Natural killer cell treated with Interleukin-12 subunit alpha and Interleukin-12 subunit beta and Interleukin-15 and Interleukin-18, amount 100 ng/mL, for 72 hours (primary cell): ENCODE measurements around the gene EFNA5. TPM values are rescaled to one million over a fixed set of nuclear protein-coding genes. Genes with fewer than 3 reads are reported as not detected.

Experiments used
- ATAC-seq, 2 donors: fragments of 150-1000 bp; cut with Tn5 transposase in 1 of 2; sonication (Bioruptor Pico), chemical (Tn5 transposase) in 1 of 2; 2 replicates each; pipeline ENCODE4 v1.10.0; 2021
- DNase-seq: peaks from one replicate; pipeline ENCODE4 v3.0.0; 2022; ENCODE audit warnings: low spot score
- H3K27ac Mint-ChIP-seq, 2 donors: 1 replicate in 1 of 2; 2 replicates in 1 of 2; pipeline ENCODE4 v1.8.0; 2022; ENCODE audit warnings: mixed read lengths in 2 of 2, mild to moderate bottlenecking in 1 of 2, moderate library complexity in 1 of 2
- H3K27me3 Mint-ChIP-seq, 2 donors: 1 replicate in 1 of 2; 2 replicates in 1 of 2; pipeline ENCODE4 v1.8.0; 2022; ENCODE audit warnings: mixed read lengths in 2 of 2
- H3K36me3 Mint-ChIP-seq: one replicate; pipeline ENCODE4 v1.8.0; 2022; ENCODE audit warnings: mixed read lengths
- H3K4me1 Mint-ChIP-seq, 2 donors: 1 replicate in 1 of 2; 2 replicates in 1 of 2; pipeline ENCODE4 v1.8.0; 2022; ENCODE audit warnings: low read depth in 2 of 2, mixed read lengths in 2 of 2, mild to moderate bottlenecking in 1 of 2
- H3K4me3 Mint-ChIP-seq: one replicate; pipeline ENCODE4 v1.8.0; 2022; ENCODE audit warnings: mixed read lengths
- H3K9me3 Mint-ChIP-seq: 2 replicates; pipeline ENCODE4 v1.8.0; 2022; ENCODE audit warnings: mixed read lengths
- total RNA-seq, 2 donors: library from RNA; stranded (reverse); gene quantifications; one replicate each; pipeline ENCODE4 v1.2.3, GENCODE V29; 2022

Gene EFNA5
- total RNA-seq, 2 donors from 2014 or later, result 1.2 to 2.2 TPM

DNA sequence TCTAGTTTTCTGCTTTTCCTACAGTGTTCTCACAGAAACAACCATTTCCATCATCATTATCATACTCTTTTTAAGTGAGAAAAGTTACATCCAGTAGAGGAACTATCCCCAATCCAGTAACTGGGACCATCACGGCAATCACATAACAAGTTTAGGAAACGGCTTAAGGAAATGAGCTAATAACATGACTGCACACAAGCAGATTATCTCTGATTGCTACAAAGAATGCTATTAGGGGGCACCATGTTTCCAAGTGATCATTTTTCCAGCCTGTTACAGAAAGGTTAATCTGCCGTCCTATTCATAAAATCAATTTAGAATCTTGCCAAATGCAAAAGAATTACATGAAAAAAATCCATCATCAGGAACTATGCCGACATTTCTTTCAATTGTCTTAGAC, 94.6 kb downstream of the EFNA5 start:
- Mint-ChIP-seq H3K27ac (no peak overlapping the region), H3K27me3 (peaks cover 0 to 3% of the 10 kb centered on the region in 2 donors), H3K36me3 (no peaks in the 10 kb centered on the region), H3K4me1 (peaks cover 9 to 11% of the 10 kb centered on the region in 2 donors), H3K4me3 (no peak overlapping the region), H3K9me3 (no peaks in the 10 kb centered on the region)
- DNase-seq, result no peak
- no peak for ATAC-seq

DNA sequence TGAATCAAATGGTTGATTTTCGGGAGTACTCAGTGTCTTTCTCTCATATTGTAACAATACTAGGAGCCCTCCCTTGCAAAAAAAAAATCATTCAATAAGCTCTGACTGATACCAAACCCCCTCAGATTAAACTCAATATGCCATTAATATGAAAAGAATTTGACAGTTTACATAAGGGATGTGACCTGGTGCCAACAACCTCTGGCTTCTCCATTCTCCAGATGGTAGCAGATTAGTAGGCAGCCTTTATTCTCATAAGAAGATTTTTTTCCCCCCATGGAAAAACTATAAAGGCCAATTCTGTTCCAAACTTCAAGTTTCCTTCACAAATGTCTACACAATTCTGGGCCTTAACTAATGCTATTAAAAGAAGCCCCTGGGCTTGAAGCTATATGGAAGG, 96.5 kb downstream of the EFNA5 start:
- Mint-ChIP-seq H3K9me3 (no peaks in the 10 kb centered on the region), H3K4me1 (peaks cover 18 to 23% of the 10 kb centered on the region in 2 donors), H3K4me3 (no peak overlapping the region), H3K36me3 (no peaks in the 10 kb centered on the region), H3K27ac (peak overlapping the region in 1 of 2 donors; percentile 47), H3K27me3 (no peaks in the 10 kb centered on the region)
- no peak for ATAC-seq
- DNase-seq, result no peak

DNA sequence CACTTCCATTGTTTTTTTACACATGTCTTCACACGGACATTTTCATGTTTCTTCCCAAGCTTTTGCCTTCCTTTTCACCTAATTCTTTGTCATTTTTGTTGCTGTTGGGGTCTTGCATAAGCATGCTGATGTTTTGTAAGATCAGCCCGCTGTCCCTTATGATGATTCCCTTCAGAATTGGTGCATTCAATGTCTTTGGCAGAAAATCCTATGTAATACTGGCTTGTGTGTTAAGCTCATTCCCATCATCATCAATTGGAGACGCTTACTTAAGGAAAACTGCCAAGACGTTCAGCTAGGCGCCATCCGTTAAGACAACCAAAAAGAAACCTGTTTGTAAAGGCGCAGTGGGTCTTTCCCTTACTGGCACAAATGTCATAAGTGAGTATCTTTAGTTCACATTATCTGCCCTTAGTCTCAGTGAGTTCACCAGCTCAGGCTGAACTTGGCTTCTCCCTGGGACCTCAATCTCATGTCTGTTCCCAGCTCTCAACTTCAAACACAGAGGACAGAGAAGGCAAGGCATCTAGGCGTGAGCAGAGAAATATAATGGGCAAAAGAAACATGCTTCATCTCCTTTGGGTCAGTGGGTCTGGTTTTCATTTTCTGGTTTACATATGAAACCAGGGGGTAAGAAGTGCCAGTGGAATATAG, 97.9 kb downstream of the EFNA5 start:
- Mint-ChIP-seq H3K4me3 (peak overlapping the region; percentile 43), H3K9me3 (no peaks in the 10 kb centered on the region), H3K4me1 (peaks cover 22 to 23% of the 10 kb centered on the region in 2 donors), H3K27ac (peak overlapping the region in 1 of 2 donors; percentile 36), H3K27me3 (no peaks in the 10 kb centered on the region), H3K36me3 (no peaks in the 10 kb centered on the region)
- ATAC-seq, result no peak
- DNase-seq, result no peak

DNA sequence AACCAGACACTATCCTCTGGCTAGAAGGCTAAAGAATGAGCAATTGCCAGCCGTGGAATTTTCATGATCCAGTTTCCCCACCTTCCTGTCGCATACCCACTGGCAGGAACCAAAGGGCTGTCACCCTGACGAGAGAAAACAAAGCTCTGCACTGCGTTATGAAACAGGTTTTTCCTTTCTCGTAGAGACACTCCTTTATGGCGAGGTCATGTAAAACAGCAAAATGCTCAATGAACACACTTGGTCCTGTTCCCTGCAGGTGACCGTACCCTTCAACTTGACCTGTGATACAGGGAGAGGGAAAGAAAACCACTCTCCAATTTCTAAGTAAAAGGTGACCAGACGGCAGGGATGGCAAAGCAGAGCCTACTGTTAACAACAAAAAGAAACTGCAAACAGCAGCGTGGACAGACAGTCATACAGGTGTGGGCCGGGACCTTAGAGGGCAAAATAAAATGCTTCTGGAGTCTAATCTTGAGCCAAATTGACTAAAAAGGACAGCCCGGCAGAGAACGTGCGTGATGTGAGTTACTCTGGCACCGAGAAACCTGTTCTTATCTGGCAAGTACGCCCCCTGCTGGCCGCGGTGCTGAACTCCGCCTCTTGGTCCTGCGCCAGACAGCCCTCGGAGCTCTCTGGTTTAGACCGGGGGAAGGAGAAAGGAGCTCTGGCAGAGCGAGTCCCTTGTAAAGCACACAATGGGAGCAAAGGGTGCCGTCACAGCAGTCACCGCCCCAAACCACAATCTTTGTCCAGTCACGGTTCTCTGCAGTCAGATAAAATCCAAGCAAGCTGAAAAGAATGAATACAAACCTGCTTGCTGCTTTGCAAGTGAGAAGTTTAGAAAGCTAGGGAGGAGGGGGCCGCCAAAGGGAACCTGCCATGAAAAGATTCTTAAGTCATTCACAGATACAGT, 98.9 kb downstream of the EFNA5 start:
- H3K27me3 Mint-ChIP-seq, result no peaks in the 10 kb centered on the region
- H3K4me1 Mint-ChIP-seq, result peaks cover 22 to 23% of the 10 kb centered on the region in 2 donors
- ATAC-seq (peak; percentile 83 to 87), DNase-seq (peak; percentile 92)
- no peaks in the 10 kb centered on the region for H3K9me3 Mint-ChIP-seq
- peak overlapping the region; percentile 84 to 93 for H3K27ac Mint-ChIP-seq
- H3K4me3 Mint-ChIP-seq, result peak overlapping the region; percentile 84
- no peaks in the 10 kb centered on the region for H3K36me3 Mint-ChIP-seq

DNA sequence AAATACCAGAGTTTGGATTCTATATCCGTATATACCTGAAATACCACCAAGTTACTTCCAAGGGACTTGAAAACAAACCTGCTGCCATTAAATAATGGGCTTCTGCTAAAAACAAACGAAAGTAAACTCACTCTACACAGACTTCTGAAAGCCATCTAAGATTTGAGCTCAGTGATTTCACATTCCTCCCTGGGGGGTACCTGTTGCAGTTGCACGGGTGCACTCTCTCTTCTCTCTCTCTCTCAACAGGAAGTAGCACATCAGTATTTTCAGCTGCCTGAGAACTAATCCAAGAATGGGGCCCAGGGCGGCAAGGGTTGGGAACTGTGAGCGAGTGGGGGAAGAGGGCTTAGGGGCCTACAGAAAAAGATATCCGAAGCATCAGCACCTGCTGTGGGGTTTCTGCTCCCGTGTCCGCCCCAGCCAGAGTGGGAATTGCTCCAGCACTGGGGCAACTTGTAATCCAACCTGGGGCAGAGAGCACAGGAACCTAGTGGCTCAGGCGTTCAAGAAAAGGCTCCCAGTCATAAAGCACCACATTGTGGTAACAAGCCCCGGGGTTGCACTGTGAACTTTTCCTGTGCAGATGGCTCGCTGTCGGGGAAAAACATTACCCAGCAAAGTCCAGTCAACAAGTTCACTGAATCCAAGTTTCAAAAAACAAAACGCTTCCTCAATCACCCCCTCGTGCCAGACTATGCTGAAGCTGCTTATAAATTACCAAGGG, 99.8 kb downstream of the EFNA5 start:
- H3K9me3 Mint-ChIP-seq, result no peaks in the 10 kb centered on the region
- peak; percentile 91 to 93 for ATAC-seq
- H3K36me3 Mint-ChIP-seq, result no peaks in the 10 kb centered on the region
- peak overlapping the region; percentile 84 for H3K4me3 Mint-ChIP-seq
- H3K27me3 Mint-ChIP-seq, result no peaks in the 10 kb centered on the region
- peak overlapping the region; percentile 84 to 93 for H3K27ac Mint-ChIP-seq
- H3K4me1 Mint-ChIP-seq, result peaks cover 22 to 23% of the 10 kb centered on the region in 2 donors
- DNase-seq, result peak; percentile 77

DNA sequence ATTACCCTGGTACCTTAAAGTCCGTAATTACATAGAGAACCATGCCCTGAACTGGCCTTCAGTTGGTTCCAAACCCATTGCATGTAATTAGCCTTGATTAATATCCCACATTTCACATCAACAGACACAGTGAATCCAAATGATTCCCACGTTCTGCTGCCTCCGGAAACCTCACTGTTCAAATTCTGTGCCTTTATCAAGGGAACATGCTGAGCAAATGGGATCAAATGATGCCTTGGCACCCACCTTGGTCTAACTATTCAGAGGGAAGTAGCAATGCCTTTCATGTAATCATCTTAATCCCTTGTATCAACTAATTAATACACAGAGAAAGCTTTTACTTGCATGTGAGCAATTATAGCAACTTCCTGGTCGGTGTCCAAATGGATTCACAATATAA, 100.6 kb downstream of the EFNA5 start:
- Mint-ChIP-seq H3K4me1 (peaks cover 22 to 23% of the 10 kb centered on the region in 2 donors), H3K27ac (peak overlapping the region; percentile 84 to 93), H3K36me3 (no peaks in the 10 kb centered on the region), H3K27me3 (no peaks in the 10 kb centered on the region), H3K4me3 (no peak overlapping the region), H3K9me3 (no peaks in the 10 kb centered on the region)
- DNase-seq (no peak), ATAC-seq (no peak)

DNA sequence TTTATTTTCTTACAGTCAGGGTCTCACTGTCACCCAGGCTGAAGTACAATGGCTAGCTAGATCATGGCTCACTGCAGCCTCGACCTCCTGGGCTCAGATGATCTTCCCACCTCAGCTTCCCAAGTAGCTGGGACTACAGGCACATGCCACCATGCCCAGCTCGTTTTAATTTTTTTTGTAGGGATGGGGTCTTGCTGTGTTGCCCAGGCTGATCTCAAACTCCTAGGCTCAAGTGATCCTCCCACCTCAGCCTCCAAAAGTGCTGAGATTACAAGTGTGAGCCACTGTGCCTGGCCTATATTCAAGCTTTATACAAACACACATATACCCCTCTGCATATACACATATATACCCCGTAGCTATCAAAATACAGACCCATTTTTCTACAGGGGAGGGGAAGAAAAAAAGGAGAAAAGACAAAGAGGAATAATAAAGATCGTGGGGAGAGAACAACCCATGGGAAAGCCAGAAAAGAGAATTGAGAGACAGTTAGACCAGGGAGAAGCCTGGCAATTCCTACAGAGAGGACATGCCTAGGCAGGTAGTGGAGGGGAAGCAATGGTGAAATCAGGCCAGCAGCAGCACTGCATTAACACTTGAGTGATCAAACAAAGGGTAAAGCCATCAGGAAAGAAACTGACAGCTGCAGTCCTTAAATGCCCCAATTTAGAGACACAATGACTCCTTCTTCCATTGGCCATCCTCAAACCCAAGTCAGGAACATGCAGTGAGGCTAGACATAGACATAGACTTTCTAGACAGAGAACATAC, 102.7 kb downstream of the EFNA5 start:
- ATAC-seq, result no peak
- Mint-ChIP-seq H3K9me3 (no peaks in the 10 kb centered on the region), H3K27ac (peak overlapping the region in 1 of 2 donors; percentile 21), H3K4me1 (peaks cover 23 to 26% of the 10 kb centered on the region in 2 donors), H3K27me3 (no peaks in the 10 kb centered on the region), H3K4me3 (no peak overlapping the region), H3K36me3 (no peaks in the 10 kb centered on the region)
- no peak for DNase-seq

DNA sequence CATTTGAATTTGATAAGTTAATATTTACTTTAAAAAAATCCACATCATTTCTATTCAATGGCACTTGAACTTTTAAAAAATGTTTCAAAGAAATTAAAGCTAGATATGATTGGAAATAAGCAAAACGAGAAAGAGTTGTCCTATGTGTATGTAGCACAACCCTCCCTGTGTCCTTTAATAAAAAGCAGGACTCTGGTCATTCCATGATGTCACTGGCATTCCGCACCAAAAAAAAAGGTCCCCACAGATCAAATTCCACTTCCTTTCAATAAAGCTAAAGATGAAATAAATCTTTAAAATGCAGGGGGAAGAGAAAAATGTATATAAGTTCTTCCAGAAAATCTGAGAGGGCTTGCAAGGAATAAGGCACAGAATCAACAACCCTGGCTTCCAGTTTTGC, 103.8 kb downstream of the EFNA5 start:
- no peak overlapping the region for H3K4me3 Mint-ChIP-seq
- no peak for DNase-seq
- peaks cover 20 to 23% of the 10 kb centered on the region in 2 donors for H3K4me1 Mint-ChIP-seq
- no peaks in the 10 kb centered on the region for H3K36me3 Mint-ChIP-seq
- no peak overlapping the region for H3K27ac Mint-ChIP-seq
- no peaks in the 10 kb centered on the region for H3K27me3 Mint-ChIP-seq
- no peak for ATAC-seq
- H3K9me3 Mint-ChIP-seq, result no peaks in the 10 kb centered on the region

DNA sequence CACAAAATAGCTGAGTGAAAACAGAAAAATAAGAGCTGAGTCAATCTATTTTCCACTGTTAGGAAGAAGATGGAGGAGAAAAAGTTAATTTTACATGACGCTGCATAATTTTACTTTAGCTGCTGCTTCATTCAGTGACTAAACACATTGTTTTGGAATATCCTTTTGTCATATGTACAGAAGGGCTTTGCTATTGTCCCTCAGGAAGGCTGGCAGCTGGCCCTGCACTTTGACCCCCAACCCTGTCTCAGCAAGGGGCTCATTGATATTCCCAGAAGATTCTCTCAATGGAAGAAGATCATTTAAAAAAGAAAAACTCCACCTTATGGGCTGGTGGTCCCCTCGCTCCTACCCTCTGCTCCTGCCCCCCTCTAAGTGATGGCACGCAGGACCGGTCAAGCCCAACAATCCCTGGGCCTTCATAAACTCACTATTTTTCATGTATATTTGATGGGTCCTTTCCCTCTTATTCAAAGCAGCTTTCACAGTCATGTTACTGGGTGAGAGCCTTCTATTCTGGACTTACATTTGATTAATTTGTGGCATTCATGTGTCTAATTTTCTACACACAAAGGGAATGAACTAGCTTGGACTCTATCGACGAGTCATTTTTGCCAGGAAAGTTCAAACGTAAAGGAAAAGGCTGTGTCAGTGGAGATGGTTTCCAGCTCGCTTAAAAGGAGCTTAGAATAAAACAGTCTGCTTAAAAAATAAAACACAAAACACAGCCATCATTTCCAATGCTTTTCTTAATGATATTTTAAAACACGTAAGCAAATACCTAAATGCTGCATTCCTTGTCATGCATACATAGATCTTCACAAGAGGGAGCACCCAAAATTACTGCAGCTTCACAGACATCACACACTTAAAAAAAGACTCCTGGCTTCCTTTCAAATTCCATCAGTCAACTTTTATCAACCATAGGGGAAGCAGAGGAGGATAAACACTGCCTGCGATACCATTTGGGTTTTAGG, 104.7 kb downstream of the EFNA5 start:
- Mint-ChIP-seq H3K4me3 (no peak overlapping the region), H3K36me3 (no peaks in the 10 kb centered on the region), H3K9me3 (no peaks in the 10 kb centered on the region), H3K27me3 (no peaks in the 10 kb centered on the region), H3K27ac (no peak overlapping the region), H3K4me1 (peaks cover 11 to 16% of the 10 kb centered on the region in 2 donors)
- no peak for DNase-seq
- ATAC-seq, result no peak

DNA sequence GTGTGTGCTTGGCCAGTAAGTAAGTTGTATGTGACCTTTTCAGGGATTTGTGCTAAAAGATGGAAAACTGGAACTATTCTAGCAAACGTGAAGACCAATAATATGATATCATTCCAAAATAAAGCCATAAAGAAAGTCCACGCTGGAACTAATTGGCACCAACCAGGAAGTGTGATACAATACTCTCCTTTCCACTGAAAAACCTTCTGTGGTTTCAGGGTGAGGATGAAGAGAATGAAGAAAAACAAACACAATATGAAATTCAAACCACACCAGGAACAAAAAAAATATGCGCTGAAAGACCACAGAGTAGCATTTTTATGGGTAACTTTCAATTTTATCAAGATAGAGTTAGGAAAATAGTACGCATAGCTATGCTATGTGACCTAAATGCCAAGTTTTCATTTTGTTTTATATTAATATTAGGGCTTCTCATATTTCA, 105.8 kb downstream of the EFNA5 start:
- Mint-ChIP-seq H3K9me3 (no peaks in the 10 kb centered on the region), H3K4me1 (peaks cover 5 to 13% of the 10 kb centered on the region in 2 donors), H3K27ac (no peak overlapping the region), H3K27me3 (no peaks in the 10 kb centered on the region), H3K4me3 (no peak overlapping the region), H3K36me3 (no peaks in the 10 kb centered on the region)
- no peak for ATAC-seq
- no peak for DNase-seq

DNA sequence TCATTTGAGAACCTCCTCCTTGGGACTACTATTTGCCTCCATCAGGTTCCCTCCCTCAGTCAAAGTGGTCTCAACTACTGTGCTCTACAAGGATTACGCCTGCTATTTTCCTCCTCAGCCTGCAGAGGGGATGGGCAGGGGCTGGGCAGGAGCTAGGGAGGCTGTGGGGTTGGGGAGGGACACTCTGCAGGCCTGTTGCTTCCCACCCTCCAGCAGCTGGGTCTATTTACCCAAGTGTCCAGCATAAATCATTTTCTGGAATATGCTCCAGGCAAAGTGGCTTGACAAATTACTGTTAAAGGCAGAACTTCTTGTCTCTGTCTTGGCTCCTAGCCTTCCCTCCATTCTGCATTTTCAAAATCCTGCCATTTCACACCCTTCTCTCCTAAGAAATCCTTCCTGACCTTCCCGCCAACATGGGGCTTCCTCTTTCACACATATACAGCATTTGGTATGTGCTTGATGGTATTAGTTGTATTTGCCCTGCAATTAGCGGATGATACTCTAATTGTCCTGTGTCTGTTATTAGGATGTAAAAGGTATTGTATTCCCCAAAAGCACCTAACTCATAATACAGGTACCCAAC, 106.7 kb downstream of the EFNA5 start:
- Mint-ChIP-seq H3K27me3 (no peaks in the 10 kb centered on the region), H3K4me3 (no peak overlapping the region), H3K4me1 (peaks cover 5 to 13% of the 10 kb centered on the region in 2 donors), H3K36me3 (no peaks in the 10 kb centered on the region), H3K27ac (peak overlapping the region in 1 of 2 donors; percentile 20), H3K9me3 (no peaks in the 10 kb centered on the region)
- ATAC-seq (no peak), DNase-seq (no peak)

DNA sequence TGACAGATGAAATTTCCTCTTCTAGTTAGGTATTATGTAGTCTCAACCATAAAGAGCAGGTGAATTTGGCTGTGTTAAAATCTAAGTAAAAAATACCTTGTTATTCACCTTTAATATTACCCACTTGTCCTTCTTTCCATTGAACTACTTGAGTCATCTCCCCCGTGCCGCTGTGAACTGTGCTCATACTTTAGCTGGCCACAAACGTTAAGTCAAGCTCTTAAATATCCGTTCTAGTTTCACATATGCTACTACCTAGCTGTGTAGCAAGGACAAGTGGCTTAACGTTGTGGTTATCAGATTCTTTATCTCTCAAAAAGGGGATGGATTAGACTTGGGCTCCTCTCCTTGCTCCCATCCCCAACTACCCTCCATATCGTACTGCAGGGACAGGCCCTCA, 110.4 kb downstream of the EFNA5 start:
- peak in 1 of 2 donors; percentile 24 for ATAC-seq
- H3K4me1 Mint-ChIP-seq, result peaks cover 5 to 8% of the 10 kb centered on the region in 2 donors
- H3K27ac Mint-ChIP-seq, result peak overlapping the region in 1 of 2 donors; percentile 61
- DNase-seq, result no peak
- no peaks in the 10 kb centered on the region for H3K36me3 Mint-ChIP-seq
- no peaks in the 10 kb centered on the region for H3K9me3 Mint-ChIP-seq
- H3K4me3 Mint-ChIP-seq, result no peak overlapping the region
- peaks cover 0 to 3% of the 10 kb centered on the region in 2 donors for H3K27me3 Mint-ChIP-seq
